MM.1S (cell line): ENCODE results near the gene ITLN1.
"Not testable (repeated sequence)": the region's sequence is repeated elsewhere in the genome, so short reads cannot be mapped to it uniquely, and the experiment has no call there.

ENCODE experiments used
- DNase-seq: peaks from one replicate; pipeline ENCODE4 v3.0.0-alpha.2; 2015
- H2AFZ ChIP-seq: fragments of 300-600 bp; sonication (generic); 2 replicates; pipeline ENCODE4 v1.6.0; 2016; ENCODE audit warnings: antibody characterized with exemption, low read length
- H3F3A ChIP-seq: fragments of 300-600 bp; sonication (generic); 2 replicates; pipeline ENCODE4 v1.6.1; 2016; ENCODE audit warnings: mild to moderate bottlenecking, antibody characterized with exemption, low read length, moderate library complexity, mixed read lengths; ENCODE audit not compliant: insufficient read depth
- H3K27ac ChIP-seq: fragments of 300-600 bp; sonication (generic); 2 replicates; pipeline ENCODE4 v1.5.1; 2016; ENCODE audit warnings: mild to moderate bottlenecking, low read length
- H3K27me3 ChIP-seq: fragments of 300-600 bp; sonication (generic); replicated peaks from 2 replicates; pipeline ENCODE4 v1.6.0; 2016; ENCODE audit warnings: low read length; ENCODE audit not compliant: insufficient read depth
- H3K36me3 ChIP-seq: fragments of 300-600 bp; sonication (generic); replicated peaks from 2 replicates; pipeline ENCODE4 v1.6.1; 2016; ENCODE audit warnings: mild to moderate bottlenecking, low read length, mixed read lengths; ENCODE audit not compliant: insufficient read depth
- H3K4me1 ChIP-seq: fragments of 300-600 bp; sonication (generic); 2 replicates; pipeline ENCODE4 v1.6.1; 2016; ENCODE audit warnings: low read length, mixed read lengths
- H3K4me2 ChIP-seq: fragments of 300-600 bp; sonication (generic); 2 replicates; pipeline ENCODE4 v1.6.0; 2016; ENCODE audit warnings: low read depth, low read length
- H3K4me3 ChIP-seq: fragments of 300-600 bp; sonication (generic); 2 replicates; pipeline ENCODE4 v1.5.1; 2016; ENCODE audit warnings: low read length, mixed read lengths
- H3K79me2 ChIP-seq: fragments of 300-600 bp; sonication (generic); 2 replicates; pipeline ENCODE4 v1.6.1; 2016; ENCODE audit warnings: mixed run types, low read length, mixed read lengths
- H3K9ac ChIP-seq: fragments of 300-600 bp; sonication (generic); 2 replicates; pipeline ENCODE4 v1.6.1; 2016; ENCODE audit warnings: low read length, mixed read lengths
- H3K9me2 ChIP-seq: fragments of 300-600 bp; sonication (generic); replicated peaks from 2 replicates; pipeline ENCODE4 v1.6.1; 2016; ENCODE audit warnings: mild to moderate bottlenecking, low read length, mixed read lengths; ENCODE audit not compliant: insufficient read depth
- H3K9me3 ChIP-seq: fragments of 300-600 bp; sonication (generic); replicated peaks from 2 replicates; pipeline ENCODE4 v1.6.1; 2016; ENCODE audit warnings: mild to moderate bottlenecking, low read length, mixed read lengths; ENCODE audit not compliant: insufficient read depth
- H4K20me1 ChIP-seq: fragments of 300-600 bp; sonication (generic); 2 replicates; pipeline ENCODE4 v1.6.1; 2016; ENCODE audit warnings: mild to moderate bottlenecking, low read length, moderate library complexity, mixed read lengths; ENCODE audit not compliant: insufficient read depth
- EZH2 ChIP-seq: fragments of 300-600 bp; sonication (generic); optimal IDR thresholded peaks from 2 replicates; pipeline ENCODE3; 2017; ENCODE audit warnings: low read depth, mild to moderate bottlenecking, antibody characterized with exemption, low read length, mixed read lengths
- EZH2phosphoT487 ChIP-seq: fragments of 300-600 bp; sonication (generic); IDR thresholded peaks from 2 replicates; pipeline ENCODE4 v1.6.1; 2018; ENCODE audit warnings: antibody characterized with exemption, low read length
- TF ChIP-seq, protein P1 (sequence below): fragments of 300-600 bp; sonication (generic); IDR thresholded peaks from 2 replicates; pipeline ENCODE4 v1.5.1; 2016; ENCODE audit warnings: antibody characterized with exemption, low read length, mixed read lengths

ITLN1 gene

DNA sequence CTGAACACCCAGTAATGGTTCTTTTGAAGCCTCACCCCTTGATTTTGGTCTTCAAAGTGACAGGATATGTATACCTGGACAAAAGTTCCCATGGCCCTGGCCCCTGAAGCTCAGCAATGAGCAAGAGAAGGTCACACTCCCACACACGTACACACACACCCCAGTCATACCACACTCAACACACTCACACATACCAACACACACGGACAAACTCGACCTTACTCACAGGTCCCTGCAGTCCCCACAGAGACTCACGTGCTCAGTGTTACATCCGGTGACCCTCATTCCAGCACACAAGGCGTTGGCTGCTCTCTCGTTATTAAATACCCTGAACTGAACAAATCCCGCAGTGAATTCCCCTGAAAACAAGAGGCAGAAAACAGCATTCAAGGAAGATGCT lies 5.9 kb downstream of the ITLN1 start:
- Histone ChIP-seq H3F3A (no peaks in the 10 kb centered on the region), H3K27ac (no peak overlapping the region), H3K4me1 (no peaks in the 10 kb centered on the region), H4K20me1 (no peaks in the 10 kb centered on the region), H3K9me2 (no peaks in the 10 kb centered on the region), H3K4me3 (no peak overlapping the region), H3K36me3 (no peaks in the 10 kb centered on the region), H3K9me3 (no peaks in the 10 kb centered on the region), H2AFZ (no peak overlapping the region), H3K4me2 (no peak overlapping the region), H3K9ac (no peak overlapping the region), H3K27me3 (no peaks in the 10 kb centered on the region), H3K79me2 (no peaks in the 10 kb centered on the region)
- DNase-seq: no peak
- TF ChIP-seq EZH2phosphoT487: no peak
- TF ChIP-seq EZH2: no peak
- TF ChIP-seq, protein P1, sequence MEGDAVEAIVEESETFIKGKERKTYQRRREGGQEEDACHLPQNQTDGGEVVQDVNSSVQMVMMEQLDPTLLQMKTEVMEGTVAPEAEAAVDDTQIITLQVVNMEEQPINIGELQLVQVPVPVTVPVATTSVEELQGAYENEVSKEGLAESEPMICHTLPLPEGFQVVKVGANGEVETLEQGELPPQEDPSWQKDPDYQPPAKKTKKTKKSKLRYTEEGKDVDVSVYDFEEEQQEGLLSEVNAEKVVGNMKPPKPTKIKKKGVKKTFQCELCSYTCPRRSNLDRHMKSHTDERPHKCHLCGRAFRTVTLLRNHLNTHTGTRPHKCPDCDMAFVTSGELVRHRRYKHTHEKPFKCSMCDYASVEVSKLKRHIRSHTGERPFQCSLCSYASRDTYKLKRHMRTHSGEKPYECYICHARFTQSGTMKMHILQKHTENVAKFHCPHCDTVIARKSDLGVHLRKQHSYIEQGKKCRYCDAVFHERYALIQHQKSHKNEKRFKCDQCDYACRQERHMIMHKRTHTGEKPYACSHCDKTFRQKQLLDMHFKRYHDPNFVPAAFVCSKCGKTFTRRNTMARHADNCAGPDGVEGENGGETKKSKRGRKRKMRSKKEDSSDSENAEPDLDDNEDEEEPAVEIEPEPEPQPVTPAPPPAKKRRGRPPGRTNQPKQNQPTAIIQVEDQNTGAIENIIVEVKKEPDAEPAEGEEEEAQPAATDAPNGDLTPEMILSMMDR: no peak

DNA sequence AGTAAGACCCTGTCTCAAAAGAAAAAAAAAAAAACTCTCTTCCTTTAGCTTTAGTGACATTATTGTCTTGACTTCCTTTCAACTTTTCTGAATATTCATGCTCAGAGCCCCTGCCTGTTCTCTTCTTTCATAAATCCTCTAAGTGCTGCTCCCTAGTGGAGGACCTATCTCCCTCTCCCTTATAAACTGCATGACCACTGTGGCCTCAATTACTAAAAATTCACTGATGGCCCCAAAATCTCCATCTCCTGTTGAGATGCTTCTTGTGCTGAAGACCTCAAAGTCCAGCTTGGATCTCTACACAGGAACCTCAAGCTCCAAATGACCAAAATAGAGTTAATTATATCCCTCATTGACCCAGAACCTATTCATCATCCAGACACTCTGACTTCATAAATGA lies 7.8 kb downstream of the ITLN1 start:
- Histone ChIP-seq H3K27ac (no peak overlapping the region), H3K36me3 (no peaks in the 10 kb centered on the region), H3K4me2 (no peak overlapping the region), H2AFZ (no peak overlapping the region), H3K79me2 (no peaks in the 10 kb centered on the region), H3K27me3 (no peaks in the 10 kb centered on the region), H3F3A (no peaks in the 10 kb centered on the region), H3K4me1 (no peaks in the 10 kb centered on the region), H3K4me3 (no peak overlapping the region), H3K9me3 (no peaks in the 10 kb centered on the region), H3K9me2 (no peaks in the 10 kb centered on the region), H4K20me1 (no peaks in the 10 kb centered on the region), H3K9ac (no peak overlapping the region)
- DNase-seq: no peak
- TF ChIP-seq EZH2: no peak
- TF ChIP-seq, protein P1: peak; percentile 31
- no peak for TF ChIP-seq EZH2phosphoT487

- TF ChIP-seq EZH2phosphoT487 (no peak), EZH2 (no peak)
- TF ChIP-seq, protein P1: no peak
- Histone ChIP-seq H3K36me3 (no peaks in the 10 kb centered on the region), H3K9me3 (no peaks in the 10 kb centered on the region), H3K79me2 (no peaks in the 10 kb centered on the region), H3F3A (no peaks in the 10 kb centered on the region), H4K20me1 (no peaks in the 10 kb centered on the region), H3K4me2 (no peak overlapping the region), H3K9me2 (no peaks in the 10 kb centered on the region), H3K9ac (no peak overlapping the region), H3K27me3 (no peaks in the 10 kb centered on the region), H2AFZ (no peak overlapping the region), H3K4me1 (no peaks in the 10 kb centered on the region), H3K27ac (no peak overlapping the region), H3K4me3 (no peak overlapping the region)
- no peak for DNase-seq
These were observed 8.7 kb downstream of the ITLN1 start for GRCh38 chr1:160876311-160876710.

- not testable (repeated sequence) for H4K20me1 ChIP-seq, H3K27ac ChIP-seq, H3K79me2 ChIP-seq, H3K9ac ChIP-seq, H3K36me3 ChIP-seq, H3K4me3 ChIP-seq, H2AFZ ChIP-seq, DNase-seq, H3K4me1 ChIP-seq, H3K4me2 ChIP-seq, H3K9me2 ChIP-seq, H3K9me3 ChIP-seq, H3F3A ChIP-seq, H3K27me3 ChIP-seq
These were observed 9.4 kb downstream of the ITLN1 start for GRCh38 chr1:160875591-160875990.
